Measurements from ENCODE around the gene NEDD4.

- TF ChIP-seq TP53 (CRISPR knock-in tag; IDR thresholded peaks at IDR 0.05), result no peak
- TF ChIP-seq USF2 (IDR thresholded peaks at IDR 0.05), result no peak
- TF ChIP-seq, protein P1, sequence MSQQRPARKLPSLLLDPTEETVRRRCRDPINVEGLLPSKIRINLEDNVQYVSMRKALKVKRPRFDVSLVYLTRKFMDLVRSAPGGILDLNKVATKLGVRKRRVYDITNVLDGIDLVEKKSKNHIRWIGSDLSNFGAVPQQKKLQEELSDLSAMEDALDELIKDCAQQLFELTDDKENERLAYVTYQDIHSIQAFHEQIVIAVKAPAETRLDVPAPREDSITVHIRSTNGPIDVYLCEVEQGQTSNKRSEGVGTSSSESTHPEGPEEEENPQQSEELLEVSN (IDR thresholded peaks at IDR 0.05; ENCODE audit: borderline replicate concordance, low read depth), result no peak
These were observed 132.9 kb downstream of the NEDD4 start for GRCh38 chr15:55860468-55860867.

All from A549 (cell line).